ENCODE data around the gene FLNA. TPM values are rescaled to one million over a fixed set of nuclear protein-coding genes. Genes with fewer than 3 reads are reported as not detected.
A peak's percentile ranks its signal among the peaks of the same experiment; 100 is the strongest.

FLNA gene
- polyA plus RNA-seq: 100 to 1,000 TPM; 407 to 691 TPM

- WGBS, 2 donors: 3 to 29% methylated on average over 74 to 95 of the region's 95 CpGs
- peaks cover 0 to 4% of the 10 kb centered on the region in 2 donors for H3K4me1 ChIP-seq (ENCODE audit: control insufficient read depth in 2 of 2, insufficient read depth in 2 of 2, low read length in 1 of 2)
- H3K9me3 ChIP-seq (ENCODE audit: control insufficient read depth in 2 of 2, insufficient read depth in 1 of 2, low read depth in 1 of 2, low read length in 1 of 2): peaks cover 0 to 8% of the 10 kb centered on the region in 2 donors
- H3K27me3 ChIP-seq (ENCODE audit: control insufficient read depth in 1 of 2, insufficient read depth in 2 of 2, low read length in 2 of 2): no peaks in the 10 kb centered on the region
- H3K36me3 ChIP-seq (ENCODE audit: control insufficient read depth in 2 of 2, insufficient read depth in 2 of 2, low read length in 1 of 2): no peaks in the 10 kb centered on the region
- peak within 1 kb of the TSS; percentile 88 to 92 for H3K27ac ChIP-seq (ENCODE audit: low read depth in 2 of 2, low read length in 1 of 2)
- peak within 1 kb of the TSS; percentile 43 to 51 for H3K4me3 ChIP-seq (ENCODE audit: low read depth in 1 of 2, low read length in 2 of 2)
Observed at GRCh38 chrX:154374313-154375155, at the start of gene FLNA. Gene FLNA, minus strand, starts transcription at chrX:154374634. Its CDS starts 3,389 bp downstream, at chrX:154371245.

GRCh38 chrX:154420402-154420756 is 45.9 kb upstream of the FLNA start:
- WGBS, 2 donors: 86 to 87% methylated on average over 10 of the region's 10 CpGs
- H3K27me3 ChIP-seq (ENCODE audit: control insufficient read depth in 1 of 2, insufficient read depth in 2 of 2, low read length in 2 of 2): no peaks in the 10 kb centered on the region
- no peaks in the 10 kb centered on the region for H3K4me1 ChIP-seq (ENCODE audit: control insufficient read depth in 2 of 2, insufficient read depth in 2 of 2, low read length in 1 of 2)
- no peak overlapping the region for H3K4me3 ChIP-seq (ENCODE audit: low read depth in 1 of 2, low read length in 2 of 2)
- H3K9me3 ChIP-seq (ENCODE audit: control insufficient read depth in 2 of 2, insufficient read depth in 1 of 2, low read depth in 1 of 2, low read length in 1 of 2): no peaks in the 10 kb centered on the region
- H3K36me3 ChIP-seq (ENCODE audit: control insufficient read depth in 2 of 2, insufficient read depth in 2 of 2, low read length in 1 of 2): no peaks in the 10 kb centered on the region
- H3K27ac ChIP-seq (ENCODE audit: low read depth in 2 of 2, low read length in 1 of 2): no peak overlapping the region

- no peaks in the 10 kb centered on the region for H3K36me3 ChIP-seq (ENCODE audit: control insufficient read depth in 2 of 2, insufficient read depth in 2 of 2, low read length in 1 of 2)
- no peaks in the 10 kb centered on the region for H3K27me3 ChIP-seq (ENCODE audit: control insufficient read depth in 1 of 2, insufficient read depth in 2 of 2, low read length in 2 of 2)
- H3K9me3 ChIP-seq (ENCODE audit: control insufficient read depth in 2 of 2, insufficient read depth in 1 of 2, low read depth in 1 of 2, low read length in 1 of 2): no peaks in the 10 kb centered on the region
- H3K4me3 ChIP-seq (ENCODE audit: low read depth in 1 of 2, low read length in 2 of 2): no peak overlapping the region
- no peaks in the 10 kb centered on the region for H3K4me1 ChIP-seq (ENCODE audit: control insufficient read depth in 2 of 2, insufficient read depth in 2 of 2, low read length in 1 of 2)
- 61 to 74% methylated on average over 19 of the region's 19 CpGs for WGBS, 2 donors
- H3K27ac ChIP-seq (ENCODE audit: low read depth in 2 of 2, low read length in 1 of 2): no peak overlapping the region
Observed at GRCh38 chrX:154419688-154420401, 45.4 kb upstream of the FLNA start.

- H3K27ac ChIP-seq (ENCODE audit: low read depth in 2 of 2, low read length in 1 of 2): no peak overlapping the region
Observed at GRCh38 chrX:154419189-154419588, 44.8 kb upstream of the FLNA start.

GRCh38 chrX:154417157-154417556 is 42.7 kb upstream of the FLNA start:
- Histone ChIP-seq H3K27me3 (ENCODE audit: control insufficient read depth in 1 of 2, insufficient read depth in 2 of 2, low read length in 2 of 2) (no peaks in the 10 kb centered on the region), H3K9me3 (ENCODE audit: control insufficient read depth in 2 of 2, insufficient read depth in 1 of 2, low read depth in 1 of 2, low read length in 1 of 2) (no peaks in the 10 kb centered on the region), H3K4me1 (ENCODE audit: control insufficient read depth in 2 of 2, insufficient read depth in 2 of 2, low read length in 1 of 2) (peaks cover 0 to 6% of the 10 kb centered on the region in 2 donors), H3K27ac (ENCODE audit: low read depth in 2 of 2, low read length in 1 of 2) (no peak overlapping the region), H3K4me3 (ENCODE audit: low read depth in 1 of 2, low read length in 2 of 2) (no peak overlapping the region), H3K36me3 (ENCODE audit: control insufficient read depth in 2 of 2, insufficient read depth in 2 of 2, low read length in 1 of 2) (peaks cover 0 to 3% of the 10 kb centered on the region in 2 donors)
- 71 to 78% methylated on average over 7 of the region's 7 CpGs for WGBS, 2 donors

More at GRCh38 chrX:154419189-154419588, 44.8 kb upstream of the FLNA start:
- 79 to 90% methylated on average over 8 of the region's 8 CpGs for WGBS, 2 donors
- Histone ChIP-seq H3K4me3 (ENCODE audit: low read depth in 1 of 2, low read length in 2 of 2) (no peak overlapping the region), H3K27me3 (ENCODE audit: control insufficient read depth in 1 of 2, insufficient read depth in 2 of 2, low read length in 2 of 2) (no peaks in the 10 kb centered on the region), H3K9me3 (ENCODE audit: control insufficient read depth in 2 of 2, insufficient read depth in 1 of 2, low read depth in 1 of 2, low read length in 1 of 2) (no peaks in the 10 kb centered on the region), H3K36me3 (ENCODE audit: control insufficient read depth in 2 of 2, insufficient read depth in 2 of 2, low read length in 1 of 2) (no peaks in the 10 kb centered on the region), H3K4me1 (ENCODE audit: control insufficient read depth in 2 of 2, insufficient read depth in 2 of 2, low read length in 1 of 2) (no peaks in the 10 kb centered on the region)

GRCh38 chrX:154413142-154413541 is 38.7 kb upstream of the FLNA start:
- H3K27ac ChIP-seq (ENCODE audit: low read depth in 2 of 2, low read length in 1 of 2): peak overlapping the region; percentile 90 to 97
- 70 to 77% methylated on average over 8 of the region's 8 CpGs for WGBS, 2 donors
- no peaks in the 10 kb centered on the region for H3K27me3 ChIP-seq (ENCODE audit: control insufficient read depth in 1 of 2, insufficient read depth in 2 of 2, low read length in 2 of 2)
- H3K9me3 ChIP-seq (ENCODE audit: control insufficient read depth in 2 of 2, insufficient read depth in 1 of 2, low read depth in 1 of 2, low read length in 1 of 2): no peaks in the 10 kb centered on the region
- H3K4me3 ChIP-seq (ENCODE audit: low read depth in 1 of 2, low read length in 2 of 2): no peak overlapping the region
- H3K4me1 ChIP-seq (ENCODE audit: control insufficient read depth in 2 of 2, insufficient read depth in 2 of 2, low read length in 1 of 2): peaks cover 0 to 10% of the 10 kb centered on the region in 2 donors
- H3K36me3 ChIP-seq (ENCODE audit: control insufficient read depth in 2 of 2, insufficient read depth in 2 of 2, low read length in 1 of 2): peaks cover 0 to 3% of the 10 kb centered on the region in 2 donors

GRCh38 chrX:154412468-154412867 is 38.0 kb upstream of the FLNA start:
- WGBS, 2 donors: 14 to 45% methylated on average over 4 of the region's 4 CpGs
- Histone ChIP-seq H3K27me3 (ENCODE audit: control insufficient read depth in 1 of 2, insufficient read depth in 2 of 2, low read length in 2 of 2) (no peaks in the 10 kb centered on the region), H3K27ac (ENCODE audit: low read depth in 2 of 2, low read length in 1 of 2) (peak overlapping the region; percentile 90 to 97), H3K4me3 (ENCODE audit: low read depth in 1 of 2, low read length in 2 of 2) (peak overlapping the region; percentile 45 to 88), H3K9me3 (ENCODE audit: control insufficient read depth in 2 of 2, insufficient read depth in 1 of 2, low read depth in 1 of 2, low read length in 1 of 2) (no peaks in the 10 kb centered on the region), H3K4me1 (ENCODE audit: control insufficient read depth in 2 of 2, insufficient read depth in 2 of 2, low read length in 1 of 2) (peaks cover 0 to 11% of the 10 kb centered on the region in 2 donors), H3K36me3 (ENCODE audit: control insufficient read depth in 2 of 2, insufficient read depth in 2 of 2, low read length in 1 of 2) (peaks cover 0 to 3% of the 10 kb centered on the region in 2 donors)

GRCh38 chrX:154411981-154412340 is 37.5 kb upstream of the FLNA start:
- H3K27ac ChIP-seq (ENCODE audit: low read depth in 2 of 2, low read length in 1 of 2): peak overlapping the region; percentile 90 to 97
- 0 to 35% methylated on average over 21 to 29 of the region's 29 CpGs for WGBS, 2 donors

GRCh38 chrX:154409222-154409871 is 34.9 kb upstream of the FLNA start, which contains the start of gene DNASE1L1:
Gene DNASE1L1, minus strand, starts transcription at chrX:154409254. Its CDS starts 3,686 bp downstream, at chrX:154405568.
- 28 to 45% methylated on average over 14 to 26 of the region's 26 CpGs for WGBS, 2 donors
- Histone ChIP-seq H3K27me3 (ENCODE audit: control insufficient read depth in 1 of 2, insufficient read depth in 2 of 2, low read length in 2 of 2) (no peaks in the 10 kb centered on the region), H3K9me3 (ENCODE audit: control insufficient read depth in 2 of 2, insufficient read depth in 1 of 2, low read depth in 1 of 2, low read length in 1 of 2) (no peaks in the 10 kb centered on the region), H3K4me1 (ENCODE audit: control insufficient read depth in 2 of 2, insufficient read depth in 2 of 2, low read length in 1 of 2) (peaks cover 0 to 11% of the 10 kb centered on the region in 2 donors), H3K36me3 (ENCODE audit: control insufficient read depth in 2 of 2, insufficient read depth in 2 of 2, low read length in 1 of 2) (peaks cover 0 to 3% of the 10 kb centered on the region in 2 donors), H3K4me3 (ENCODE audit: low read depth in 1 of 2, low read length in 2 of 2) (peak within 1 kb of the TSS in 1 of 2 donors; percentile 45), H3K27ac (ENCODE audit: low read depth in 2 of 2, low read length in 1 of 2) (peak within 1 kb of the TSS; percentile 75 to 88)

More at GRCh38 chrX:154411981-154412340, 37.5 kb upstream of the FLNA start:
- H3K36me3 ChIP-seq (ENCODE audit: control insufficient read depth in 2 of 2, insufficient read depth in 2 of 2, low read length in 1 of 2): peaks cover 0 to 3% of the 10 kb centered on the region in 2 donors
- H3K9me3 ChIP-seq (ENCODE audit: control insufficient read depth in 2 of 2, insufficient read depth in 1 of 2, low read depth in 1 of 2, low read length in 1 of 2): no peaks in the 10 kb centered on the region
- H3K4me1 ChIP-seq (ENCODE audit: control insufficient read depth in 2 of 2, insufficient read depth in 2 of 2, low read length in 1 of 2): peaks cover 0 to 11% of the 10 kb centered on the region in 2 donors
- peak overlapping the region; percentile 45 to 88 for H3K4me3 ChIP-seq (ENCODE audit: low read depth in 1 of 2, low read length in 2 of 2)
- H3K27me3 ChIP-seq (ENCODE audit: control insufficient read depth in 1 of 2, insufficient read depth in 2 of 2, low read length in 2 of 2): no peaks in the 10 kb centered on the region
